Measurements from ENCODE around the gene TUSC7. TPM values are rescaled to one million over a fixed set of nuclear protein-coding genes. Genes with fewer than 3 reads are reported as not detected.

Gene TUSC7
- total RNA-seq, 1 experiment from 2014 or later: not detected

GRCh38 chr3:116701070-116701469 lies 8.5 kb upstream of the TUSC7 start:
- no peak overlapping the region for H3K4me2 ChIP-seq
- no peak overlapping the region for H2AFZ ChIP-seq
- H3K9me2 ChIP-seq (ENCODE audit: insufficient read depth): no peaks in the 10 kb centered on the region
- no peak overlapping the region for H3K4me3 ChIP-seq
- TF ChIP-seq EZH2 (IDR thresholded peaks at IDR 0.05; ENCODE audit: low read depth): no peak
- TF ChIP-seq CTCF (conservative IDR thresholded peaks at IDR 0.05): no peak
- no peak for DNase-seq
- intact Hi-C loops (cut with micrococcal nuclease; ENCODE audit: unreplicated experiment): no loop called here
- H3K79me2 ChIP-seq (ENCODE audit: low read depth): no peaks in the 10 kb centered on the region
- no TSS peak for BruUV-seq (replicated peaks)
- H3K9me3 ChIP-seq (ENCODE audit: insufficient read depth, low read depth): no peaks in the 10 kb centered on the region
- H3F3A ChIP-seq (ENCODE audit: insufficient read depth, low read depth): no peaks in the 10 kb centered on the region
- no peaks in the 10 kb centered on the region for H3K4me1 ChIP-seq (replicated peaks; ENCODE audit: insufficient read depth)
- ChIA-PET CTCF (no interaction called here), POLR2A (ENCODE audit: unreplicated experiment) (no interaction called here)
- H3K27ac ChIP-seq: no peak overlapping the region
- no peaks in the 10 kb centered on the region for H4K20me1 ChIP-seq (ENCODE audit: insufficient read depth)
- no peaks in the 10 kb centered on the region for H3K36me3 ChIP-seq (ENCODE audit: low read depth)
- H3K27me3 ChIP-seq (ENCODE audit: insufficient read depth, low read depth): peaks cover 16% of the 10 kb centered on the region

GRCh38 chr3:116702334-116702733 lies 7.2 kb upstream of the TUSC7 start:
- no TSS peak for BruUV-seq (replicated peaks)
- ChIA-PET CTCF (no interaction called here), POLR2A (ENCODE audit: unreplicated experiment) (no interaction called here)
- H3K36me3 ChIP-seq (ENCODE audit: low read depth): no peaks in the 10 kb centered on the region
- H2AFZ ChIP-seq: no peak overlapping the region
- intact Hi-C loops (cut with micrococcal nuclease; ENCODE audit: unreplicated experiment): no loop called here
- no peaks in the 10 kb centered on the region for H4K20me1 ChIP-seq (ENCODE audit: insufficient read depth)
- no peak overlapping the region for H3K4me2 ChIP-seq
- H3K27me3 ChIP-seq (ENCODE audit: insufficient read depth, low read depth): peaks cover 25% of the 10 kb centered on the region
- no peaks in the 10 kb centered on the region for H3F3A ChIP-seq (ENCODE audit: insufficient read depth, low read depth)
- no peaks in the 10 kb centered on the region for H3K9me2 ChIP-seq (ENCODE audit: insufficient read depth)
- no peak for TF ChIP-seq EZH2 (IDR thresholded peaks at IDR 0.05; ENCODE audit: low read depth)
- TF ChIP-seq CTCF (conservative IDR thresholded peaks at IDR 0.05): no peak
- H3K4me1 ChIP-seq (replicated peaks; ENCODE audit: insufficient read depth): no peaks in the 10 kb centered on the region
- H3K9me3 ChIP-seq (ENCODE audit: insufficient read depth, low read depth): no peaks in the 10 kb centered on the region
- H3K27ac ChIP-seq: no peak overlapping the region
- no peak for DNase-seq
- H3K4me3 ChIP-seq: no peak overlapping the region
- no peaks in the 10 kb centered on the region for H3K79me2 ChIP-seq (ENCODE audit: low read depth)

GRCh38 chr3:116707531-116707930 lies 2.0 kb upstream of the TUSC7 start:
- Histone ChIP-seq H3K27ac (no peak overlapping the region), H3K79me2 (ENCODE audit: low read depth) (no peaks in the 10 kb centered on the region), H3K9me2 (ENCODE audit: insufficient read depth) (no peaks in the 10 kb centered on the region), H3K4me2 (no peak overlapping the region), H3F3A (ENCODE audit: insufficient read depth, low read depth) (no peaks in the 10 kb centered on the region), H4K20me1 (ENCODE audit: insufficient read depth) (no peaks in the 10 kb centered on the region), H3K27me3 (ENCODE audit: insufficient read depth, low read depth) (peaks cover 22% of the 10 kb centered on the region), H3K9me3 (ENCODE audit: insufficient read depth, low read depth) (no peaks in the 10 kb centered on the region), H2AFZ (no peak overlapping the region), H3K4me3 (no peak overlapping the region), H3K4me1 (replicated peaks; ENCODE audit: insufficient read depth) (no peaks in the 10 kb centered on the region), H3K36me3 (ENCODE audit: low read depth) (no peaks in the 10 kb centered on the region)
- ChIA-PET CTCF (no interaction called here), POLR2A (ENCODE audit: unreplicated experiment) (no interaction called here)
- no TSS peak for BruUV-seq (replicated peaks)
- intact Hi-C loops (cut with micrococcal nuclease; ENCODE audit: unreplicated experiment): no loop called here
- no peak for DNase-seq
- TF ChIP-seq EZH2 (IDR thresholded peaks at IDR 0.05; ENCODE audit: low read depth) (no peak), CTCF (conservative IDR thresholded peaks at IDR 0.05) (no peak)

All from PC-9 (cell line).